GM12875 (cell line): ENCODE measurements around the gene SPATA12.

Source experiments
- H3K4me3 ChIP-seq: one replicate; pipeline ENCODE4 v1.5.1; 2011; ENCODE audit warnings: low read depth, low read length, control low read depth
- CTCF ChIP-seq: IDR thresholded peaks from 2 replicates; pipeline ENCODE4 v1.5.1; 2011; ENCODE audit warnings: low read depth, mild to moderate bottlenecking, control low read depth, inconsistent platforms, low read length, moderate library complexity, borderline replicate concordance; ENCODE audit not compliant: insufficient read depth

The SPATA12 gene

GRCh38 chr3:57073628-57074027 is 13.2 kb downstream of the SPATA12 start:
- TF ChIP-seq CTCF = no peak
- H3K4me3 ChIP-seq = no peak overlapping the region

DNA sequence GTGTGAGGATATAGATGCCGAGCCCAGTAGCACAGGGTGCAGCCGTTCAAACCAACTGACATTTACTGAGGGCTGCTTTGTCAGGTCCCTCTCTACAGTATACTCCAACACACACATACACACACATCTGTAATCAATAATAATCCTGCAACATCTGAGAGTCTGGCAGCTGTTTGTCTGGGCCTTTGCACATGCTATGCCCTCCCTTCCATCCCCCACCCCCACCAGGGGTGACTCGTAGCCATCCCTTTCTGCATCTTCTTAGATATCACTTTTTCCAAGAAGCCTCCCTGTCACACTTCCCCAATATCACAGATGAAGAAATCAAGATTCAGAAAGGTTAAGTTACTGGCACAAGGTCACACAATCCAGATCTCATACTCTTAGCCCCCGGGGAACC is 13.7 kb downstream of the SPATA12 start:
- no peak for TF ChIP-seq CTCF
- H3K4me3 ChIP-seq = no peak overlapping the region

DNA sequence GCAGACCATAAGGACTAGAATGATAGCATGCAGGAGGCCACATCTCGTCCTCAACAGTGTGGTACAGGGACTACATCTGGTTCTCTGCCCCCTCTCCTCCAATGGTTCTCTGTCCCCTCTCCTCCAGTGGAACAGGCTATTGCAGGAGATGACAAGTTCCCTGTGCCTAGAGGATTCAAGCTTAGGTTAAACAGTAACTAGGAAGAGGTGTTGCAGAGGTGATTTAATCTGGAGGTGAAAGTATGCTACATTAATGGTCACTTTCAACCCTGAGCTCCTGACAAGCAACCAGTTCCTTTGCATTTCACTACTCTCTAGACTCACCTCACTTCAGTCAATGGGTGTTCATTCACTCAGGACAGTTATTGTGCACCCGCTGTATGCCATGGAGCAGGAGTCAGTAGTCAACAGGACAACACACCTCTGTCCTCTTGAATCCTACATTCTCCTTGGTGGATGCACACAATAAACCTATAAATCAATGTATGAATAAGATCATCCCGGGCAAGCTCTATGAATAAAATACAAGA is 16.0 kb downstream of the SPATA12 start:
- TF ChIP-seq CTCF = no peak
- no peak overlapping the region for H3K4me3 ChIP-seq

GRCh38 chr3:57077630-57078343 is 17.3 kb downstream of the SPATA12 start:
- no peak for TF ChIP-seq CTCF
- no peak overlapping the region for H3K4me3 ChIP-seq

DNA sequence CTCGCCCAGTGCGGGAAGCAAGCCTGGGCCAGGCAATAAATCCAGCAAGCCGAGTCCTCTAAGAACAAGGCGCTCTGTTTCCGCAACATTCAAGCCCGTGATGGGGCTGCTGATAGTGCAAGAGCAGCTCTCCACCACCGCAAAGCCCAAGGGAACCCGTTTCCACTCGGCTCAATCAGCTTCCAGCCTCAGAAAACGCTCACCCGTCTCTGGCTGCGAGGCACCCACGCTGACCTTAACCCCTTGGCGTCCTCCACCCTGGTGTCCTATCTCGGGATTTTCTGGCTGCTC is 17.8 kb downstream of the SPATA12 start:
- no peak overlapping the region for H3K4me3 ChIP-seq
- no peak for TF ChIP-seq CTCF

DNA sequence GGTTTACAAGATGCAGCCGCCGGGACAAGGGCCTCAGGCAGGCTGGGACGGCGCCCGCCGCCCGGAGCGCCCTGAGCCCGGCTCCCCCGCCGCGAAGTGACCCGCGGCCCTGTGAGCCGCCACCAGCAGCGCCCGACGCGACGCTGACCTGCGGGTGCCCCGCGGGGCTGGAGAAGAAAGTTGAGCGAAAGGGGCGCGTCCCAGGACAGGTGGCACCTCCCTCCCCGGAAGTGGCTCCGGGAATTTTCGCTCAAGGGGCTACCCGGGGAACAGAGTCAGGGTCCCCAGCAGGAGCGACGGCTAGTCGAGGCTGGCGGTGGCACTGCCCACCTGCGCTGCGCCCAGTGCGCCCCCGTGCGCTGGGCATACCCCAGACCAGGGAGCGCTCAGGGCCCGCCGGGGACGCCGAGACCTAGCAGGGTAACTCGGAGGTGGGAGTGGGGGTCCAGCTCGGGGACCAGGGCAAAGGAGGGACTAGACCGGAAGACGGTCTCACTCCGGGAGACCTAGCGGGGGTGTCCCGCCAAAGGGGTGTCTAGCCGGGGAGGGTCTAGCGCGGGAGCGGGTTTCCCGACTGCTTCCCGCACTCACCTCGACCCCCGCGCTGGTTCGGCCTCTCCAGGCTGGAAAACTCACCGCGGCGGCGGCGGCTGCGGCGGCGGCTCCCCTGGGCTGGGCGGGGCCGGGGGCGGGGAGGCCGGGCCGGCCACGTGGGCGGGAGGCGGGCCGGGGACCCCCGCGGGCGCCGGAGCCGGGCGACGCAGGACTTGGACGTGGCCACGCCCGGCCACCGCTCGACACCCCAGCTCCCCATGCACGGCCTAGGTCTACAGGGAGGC is 18.4 kb downstream of the SPATA12 start:
- H3K4me3 ChIP-seq = peak overlapping the region; percentile 40
- TF ChIP-seq CTCF = no peak

DNA sequence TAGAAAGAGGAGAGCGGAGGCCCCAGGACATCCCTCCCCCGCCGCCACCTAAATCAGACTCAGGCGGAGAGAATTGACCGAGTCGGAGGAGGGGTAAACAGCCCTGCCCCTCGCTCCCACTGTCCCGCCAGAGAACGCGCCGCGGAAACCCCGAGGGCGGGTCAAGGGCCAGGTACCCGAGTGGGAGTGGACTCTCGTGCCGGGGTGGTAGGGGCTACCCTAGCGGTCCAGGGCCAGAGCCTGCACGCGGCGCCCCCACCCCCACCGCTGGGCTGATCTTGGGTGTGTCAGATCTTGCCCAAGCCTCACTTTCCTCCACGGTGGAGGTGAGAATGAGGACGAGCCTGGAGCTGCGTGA is 19.0 kb downstream of the SPATA12 start:
- TF ChIP-seq CTCF = no peak
- no peak overlapping the region for H3K4me3 ChIP-seq
